Keratinocyte (primary cell): ENCODE measurements around the gene PGPEP1.

ENCODE experiments used
- CTCF ChIP-seq, 3 experiments: IDR thresholded peaks in 1 of 3; conservative IDR thresholded peaks in 1 of 3; optimal IDR thresholded peaks in 1 of 3; 2 replicates in 2 of 3; 3 replicates in 1 of 3; pipeline versions ENCODE3 to v1.5.1; 2011; ENCODE audit warnings: low read length in 3 of 3, mild to moderate bottlenecking in 3 of 3, moderate library complexity in 2 of 3, control low read depth in 1 of 3, inconsistent platforms in 1 of 3; ENCODE audit not compliant: insufficient read depth in 2 of 3; ENCODE audit errors: extremely low read depth in 1 of 3
- EZH2 ChIP-seq: IDR thresholded peaks from one replicate; pipeline ENCODE4 v1.6.1; 2012; ENCODE audit warnings: inconsistent platforms, mild to moderate bottlenecking, low read length, moderate library complexity

- TF ChIP-seq CTCF (optimal IDR thresholded peaks at IDR 0.05 in 1 of 3, IDR thresholded peaks at IDR 0.05 in 1 of 3, conservative IDR thresholded peaks at IDR 0.05 in 1 of 3; ENCODE audit: extremely low read depth in 1 of 3, insufficient read depth in 2 of 3, low read length in 3 of 3) (no peak), EZH2 (no peak)
Observed at GRCh38 chr19:18412610-18413239, 72.3 kb downstream of the PGPEP1 start.
